G401.6 (cell line): Measurements from ENCODE around the gene WRAP53.
"Not testable (repeated sequence)": the region's sequence is repeated elsewhere in the genome, so short reads cannot be mapped to it uniquely, and the experiment has no call there.

Source experiments
- FAIRE-seq: peaks from 2 replicates; lab custom pipeline; 2012; peaks lifted over from hg19 to GRCh38; lab: Jason Lieb, UNC

The WRAP53 gene

DNA sequence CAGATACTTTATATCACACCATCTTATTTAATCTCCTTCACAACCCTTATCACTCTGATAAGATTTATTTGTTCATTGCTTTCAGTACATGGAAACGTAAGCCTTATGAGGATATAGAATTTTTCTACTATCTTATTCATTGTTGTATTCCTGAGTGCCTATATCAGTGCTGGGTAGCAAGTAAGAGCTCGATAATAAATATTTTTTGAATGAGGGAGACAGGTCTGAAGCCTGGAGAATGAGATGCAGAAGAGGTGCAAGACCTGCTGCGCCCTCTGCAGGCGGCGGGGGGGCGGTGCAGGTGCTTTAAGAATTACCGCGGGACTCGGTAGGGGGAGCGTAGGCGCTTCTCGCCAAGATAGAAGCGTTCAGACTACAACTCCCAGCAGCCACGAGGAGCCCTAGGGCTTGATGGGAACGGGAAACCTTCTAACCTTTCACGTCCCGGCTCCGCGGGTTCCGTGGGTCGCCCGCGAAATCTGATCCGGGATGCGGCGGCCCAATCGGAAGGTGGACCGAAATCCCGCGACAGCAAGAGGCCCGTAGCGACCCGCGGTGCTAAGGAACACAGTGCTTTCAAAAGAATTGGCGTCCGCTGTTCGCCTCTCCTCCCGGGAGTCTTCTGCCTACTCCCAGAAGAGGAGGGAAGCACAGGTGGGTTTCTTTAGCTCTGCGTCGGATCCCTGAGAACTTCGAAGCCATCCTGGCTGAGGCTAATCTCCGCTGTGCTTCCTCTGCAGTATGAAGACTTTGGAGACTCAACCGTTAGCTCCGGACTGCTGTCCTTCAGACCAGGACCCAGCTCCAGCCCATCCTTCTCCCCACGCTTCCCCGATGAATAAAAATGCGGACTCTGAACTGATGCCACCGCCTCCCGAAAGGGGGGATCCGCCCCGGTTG is at the start of gene WRAP53:
WRAP53 (plus strand) TSS at position 570 of the 900 bp plus-strand sequence; CDS start at position 742, 172 bp downstream.
- peak; percentile 99 for FAIRE-seq

DNA sequence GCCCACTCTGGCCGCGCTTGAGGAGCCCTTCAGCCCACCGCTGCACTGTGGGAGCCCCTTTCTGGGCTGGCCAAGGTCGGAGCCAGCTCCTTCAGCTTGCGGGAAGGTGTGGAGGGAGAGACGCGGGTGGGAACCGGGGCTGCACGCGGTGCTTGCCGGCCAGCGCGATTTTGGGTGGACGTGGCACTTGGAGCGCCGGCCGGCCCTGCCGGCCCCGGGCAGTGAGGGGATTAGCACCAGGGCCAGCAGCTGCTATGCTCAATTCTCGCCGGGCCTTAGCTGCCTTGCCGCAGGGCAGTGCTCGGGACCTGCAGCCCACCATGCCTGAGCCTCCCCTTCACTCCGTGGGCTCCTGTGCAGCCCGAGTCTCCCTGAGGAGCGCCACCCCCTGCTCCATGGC is 47.5 kb upstream of the WRAP53 start:
- FAIRE-seq = no peak

DNA sequence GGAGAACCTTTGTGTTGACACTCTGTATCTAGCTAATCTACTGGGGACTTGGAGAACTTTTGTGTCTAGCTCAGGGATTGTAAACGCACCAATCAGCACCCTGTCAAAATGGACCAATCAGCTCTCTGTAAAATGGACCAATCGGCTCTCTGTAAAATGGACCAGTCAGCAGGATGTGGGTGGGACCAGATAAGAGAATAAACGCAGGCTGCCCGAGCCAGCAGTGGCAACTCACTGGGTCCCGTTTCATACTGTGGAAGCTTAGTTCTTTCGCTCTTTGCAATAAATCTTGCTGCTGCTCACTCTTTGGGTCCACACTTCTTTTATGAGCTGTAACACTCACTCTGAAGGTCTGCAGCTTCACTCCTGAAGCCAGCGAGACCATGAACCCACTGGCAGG is 46.6 kb upstream of the WRAP53 start:
- not testable (repeated sequence) for FAIRE-seq

DNA sequence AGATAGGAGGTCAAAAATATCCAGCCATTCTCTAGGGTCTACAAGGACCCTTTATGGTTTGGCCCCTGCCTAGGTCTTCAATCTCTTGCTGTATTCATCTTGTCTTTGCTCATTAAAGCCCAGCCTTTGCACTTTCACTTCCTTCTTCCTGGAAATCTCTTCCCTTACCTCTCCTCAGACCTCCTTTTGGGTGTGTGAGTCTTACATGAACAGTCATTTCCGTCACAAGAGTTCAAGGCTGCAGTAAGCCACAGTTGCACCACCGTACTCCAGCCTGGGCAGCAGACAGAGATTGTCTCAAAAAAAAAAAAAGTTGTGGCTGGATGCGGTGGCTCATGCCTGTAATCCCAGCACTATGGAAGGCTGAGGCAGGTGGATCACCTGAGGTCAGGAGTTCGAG is 43.5 kb upstream of the WRAP53 start:
- no peak for FAIRE-seq

DNA sequence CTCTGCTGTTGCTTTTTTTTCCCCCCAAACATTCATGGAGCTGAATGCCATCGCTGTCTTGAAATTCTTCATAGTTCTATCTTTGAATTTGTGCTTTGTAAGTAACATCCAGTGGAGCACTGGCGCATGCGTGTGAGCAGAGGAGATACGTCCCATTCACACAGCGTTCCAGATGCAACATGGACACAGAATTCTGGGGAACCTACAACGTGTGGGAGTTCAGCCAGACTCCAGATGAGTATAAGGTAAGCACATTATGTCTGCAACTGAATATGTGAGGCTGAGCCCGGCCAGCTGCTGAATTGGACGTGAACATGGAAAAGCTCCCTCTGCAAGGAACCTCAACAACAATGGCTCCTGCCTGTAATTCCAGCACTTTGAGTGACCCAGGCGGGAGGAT is 41.8 kb upstream of the WRAP53 start:
- FAIRE-seq = no peak

DNA sequence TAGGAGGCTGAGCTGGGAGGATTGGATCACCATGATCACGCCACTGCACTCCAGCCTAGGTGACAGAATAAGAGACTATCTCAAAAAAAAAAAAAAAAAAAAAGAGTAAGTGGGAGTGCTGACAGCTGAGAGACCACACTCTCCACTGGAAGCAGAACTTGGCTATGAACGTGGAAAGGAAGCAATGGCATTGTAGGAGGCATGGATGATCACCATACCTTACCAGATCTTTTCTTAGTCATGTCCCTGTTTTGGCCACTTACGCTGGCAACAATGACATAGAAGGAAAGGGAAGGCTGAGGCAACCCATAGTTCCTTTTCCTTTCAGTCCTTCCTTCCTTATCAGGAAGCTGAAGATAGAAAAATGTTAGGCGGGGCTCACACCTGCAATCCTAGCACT is 41.3 kb upstream of the WRAP53 start:
- FAIRE-seq = no peak

DNA sequence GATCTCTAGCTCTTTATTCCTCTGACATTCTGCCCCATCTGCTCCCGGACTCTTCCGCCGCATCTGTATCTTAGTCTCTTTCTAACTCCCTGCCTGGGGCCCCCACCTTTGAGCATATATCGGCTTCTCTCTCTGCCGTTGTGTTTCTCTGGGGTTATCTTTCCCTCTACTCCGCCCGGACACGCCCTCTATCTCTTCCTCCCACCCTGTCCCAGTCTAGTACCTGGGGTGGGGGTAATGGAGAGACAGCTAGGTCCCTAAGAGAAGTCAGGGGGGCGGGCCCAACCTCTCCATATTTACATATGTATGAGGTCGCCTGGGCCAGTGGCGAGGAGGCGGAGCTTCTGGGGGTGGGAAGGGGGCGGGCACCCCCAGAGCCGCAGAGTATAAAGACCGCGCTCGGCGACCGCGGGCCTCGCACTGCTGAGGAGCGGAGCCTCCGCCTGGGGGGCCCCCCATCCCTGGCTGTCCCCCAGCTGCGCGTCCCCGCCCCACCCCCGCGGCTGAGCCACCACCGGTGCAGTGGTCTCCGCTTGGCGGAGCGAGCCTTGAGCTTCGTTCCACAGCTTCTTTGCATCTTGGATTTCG is 37.7 kb upstream of the WRAP53 start, which contains the start of gene ATP1B2:
ATP1B2 (plus strand) TSS at position 418 of the 588 bp plus-strand sequence. CDS start 593 bp downstream, outside the sequence.
- no peak for FAIRE-seq

DNA sequence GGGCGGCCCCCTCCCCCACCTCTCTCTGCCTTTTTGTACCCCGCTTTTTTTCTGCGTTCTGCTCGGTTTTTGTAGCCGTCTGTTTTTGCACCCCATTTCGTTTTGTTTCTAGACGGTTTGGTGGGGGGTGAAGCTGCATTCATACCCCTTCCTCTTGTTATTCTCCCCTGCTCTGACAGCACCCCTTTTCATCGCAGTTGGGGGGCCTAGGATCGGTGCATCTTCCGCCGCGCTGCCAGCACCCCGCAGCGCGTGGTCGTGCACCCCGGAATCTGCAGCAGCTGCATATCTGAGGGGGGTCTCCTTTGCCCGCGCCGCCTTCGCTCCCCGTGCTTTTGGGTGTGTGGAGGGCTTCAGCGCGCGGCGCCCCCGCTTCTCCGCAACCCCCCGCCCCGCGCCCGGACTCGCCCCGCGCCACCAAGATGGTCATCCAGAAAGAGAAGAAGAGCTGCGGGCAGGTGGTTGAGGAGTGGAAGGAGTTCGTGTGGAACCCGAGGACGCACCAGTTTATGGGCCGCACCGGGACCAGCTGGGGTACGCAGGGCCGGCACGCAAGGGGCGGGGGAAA is 37.1 kb upstream of the WRAP53 start:
- no peak for FAIRE-seq

DNA sequence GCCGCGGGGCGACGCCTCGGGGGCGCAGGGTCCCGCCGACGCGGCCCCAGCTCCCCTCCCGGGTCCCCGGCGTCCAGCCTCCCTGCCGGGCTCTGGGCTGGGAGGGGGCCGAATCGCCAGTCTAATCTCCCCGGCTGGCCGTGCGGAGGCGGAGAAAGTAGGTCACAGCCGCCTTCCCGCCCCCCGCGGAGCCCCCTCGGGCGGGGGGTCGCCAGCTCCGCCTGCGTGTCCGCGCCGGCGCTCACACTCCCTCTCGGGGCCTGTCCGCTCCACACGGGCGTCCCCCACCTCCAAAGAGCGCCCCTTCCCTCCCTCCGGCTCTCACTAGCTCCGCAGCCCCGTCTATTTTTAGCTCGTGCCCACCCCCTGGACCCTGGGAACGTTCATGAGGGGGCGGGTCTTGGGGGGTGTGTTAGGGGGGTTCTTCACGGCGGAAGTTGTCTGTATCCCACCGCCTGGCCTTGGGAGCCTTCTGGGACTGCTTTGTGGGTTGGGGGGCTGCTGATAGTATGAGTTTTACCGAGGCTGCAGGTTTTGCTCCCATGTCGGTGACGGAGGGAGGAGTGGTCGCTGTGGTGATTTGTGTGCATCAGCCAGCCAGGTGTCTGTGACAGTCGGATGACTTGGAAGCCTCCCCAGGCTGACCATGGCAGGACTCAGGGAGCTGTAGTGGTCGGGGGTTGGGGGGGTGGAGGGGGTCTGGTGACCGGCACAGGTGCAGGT is 36.5 kb upstream of the WRAP53 start:
- FAIRE-seq = no peak

DNA sequence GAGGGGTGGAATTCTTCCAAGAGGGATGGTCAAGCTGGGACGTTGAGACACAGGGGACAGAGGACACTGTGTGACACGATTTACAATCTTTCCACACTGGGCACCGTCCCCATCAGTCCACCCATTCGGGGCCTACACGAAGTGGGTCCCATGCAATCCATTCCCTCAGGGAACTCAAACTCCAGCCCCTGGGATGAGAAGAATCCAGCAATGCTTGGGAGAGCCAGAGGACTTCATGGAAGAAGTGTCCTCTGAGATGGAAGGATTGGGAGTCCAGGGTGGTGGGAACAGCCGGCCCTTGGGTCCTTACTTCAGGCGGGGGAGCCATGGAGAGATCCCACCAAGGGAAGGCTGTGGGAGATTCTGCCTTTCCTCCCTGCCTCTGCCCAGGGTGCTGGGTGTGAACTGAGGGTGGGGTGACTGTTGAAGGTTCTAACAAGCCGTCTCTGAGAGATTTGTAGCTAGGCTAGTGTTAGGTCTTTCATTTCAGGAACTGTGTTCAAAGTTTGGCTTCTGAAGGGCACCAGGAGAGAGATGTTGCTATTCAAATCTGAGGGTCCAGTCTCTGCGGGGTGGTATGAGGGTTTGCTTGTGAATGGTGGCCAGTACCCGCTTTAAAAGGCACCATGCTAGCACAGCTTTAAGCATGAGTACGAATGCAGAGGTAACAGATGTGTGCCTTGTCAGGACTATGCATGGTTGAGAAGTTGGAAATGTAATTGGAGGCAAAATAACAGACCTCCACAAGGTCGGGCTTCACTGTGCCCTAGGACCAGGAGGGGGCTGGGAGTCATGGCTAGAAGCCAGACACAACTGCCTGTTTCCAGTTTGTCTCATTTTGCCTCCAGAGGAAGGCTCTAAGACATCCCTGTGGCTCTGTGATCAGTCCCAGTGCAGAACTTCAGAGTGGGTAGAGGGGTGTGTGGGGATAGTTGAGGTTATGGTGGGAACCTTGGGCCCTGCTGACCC is 35.6 kb upstream of the WRAP53 start:
- no peak for FAIRE-seq

DNA sequence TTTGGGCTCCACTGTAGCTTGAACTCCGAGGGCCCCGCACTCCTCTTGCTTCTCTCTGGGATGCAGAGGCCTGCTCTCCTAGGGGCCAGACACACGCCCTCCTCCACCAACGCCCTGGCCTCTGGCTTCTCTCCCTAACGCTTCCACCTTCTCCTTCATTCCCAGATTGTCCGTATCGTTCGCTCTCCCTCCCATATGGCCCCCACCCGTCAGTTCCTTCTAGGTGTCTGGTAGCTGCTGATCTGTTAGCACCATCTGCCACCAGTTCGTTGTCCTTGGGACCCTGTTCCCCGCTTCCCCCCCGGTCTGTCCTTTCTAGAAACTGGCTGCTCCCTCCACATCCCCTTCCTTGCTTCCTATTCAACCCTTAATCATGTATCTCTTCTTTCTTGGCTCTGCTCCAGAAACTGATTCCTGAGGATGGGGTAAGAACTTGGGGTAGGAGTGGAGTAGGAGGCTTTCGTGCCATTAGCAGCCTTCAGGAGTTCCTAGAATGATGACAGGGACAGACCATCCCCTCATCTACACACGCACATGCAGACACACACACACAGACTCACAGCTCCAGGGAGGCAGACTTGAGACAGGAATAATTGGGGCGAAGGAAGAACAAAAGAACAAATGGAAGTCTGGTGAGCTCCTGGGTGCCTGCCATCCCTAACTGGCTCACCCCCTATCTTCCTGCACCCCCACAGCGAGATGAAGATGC is 33.3 kb upstream of the WRAP53 start:
- FAIRE-seq = no peak

DNA sequence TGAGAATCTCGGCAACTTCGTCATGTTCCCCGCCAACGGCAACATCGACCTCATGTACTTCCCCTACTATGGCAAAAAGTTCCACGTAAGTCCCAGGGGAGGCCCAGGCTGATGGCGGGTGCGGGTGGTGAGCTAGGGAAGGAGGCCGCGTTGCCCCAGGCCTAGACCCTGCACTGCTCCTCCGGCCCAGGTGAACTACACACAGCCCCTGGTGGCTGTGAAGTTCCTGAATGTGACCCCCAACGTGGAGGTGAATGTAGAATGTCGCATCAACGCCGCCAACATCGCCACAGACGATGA is 32.8 kb upstream of the WRAP53 start:
- FAIRE-seq = no peak

DNA sequence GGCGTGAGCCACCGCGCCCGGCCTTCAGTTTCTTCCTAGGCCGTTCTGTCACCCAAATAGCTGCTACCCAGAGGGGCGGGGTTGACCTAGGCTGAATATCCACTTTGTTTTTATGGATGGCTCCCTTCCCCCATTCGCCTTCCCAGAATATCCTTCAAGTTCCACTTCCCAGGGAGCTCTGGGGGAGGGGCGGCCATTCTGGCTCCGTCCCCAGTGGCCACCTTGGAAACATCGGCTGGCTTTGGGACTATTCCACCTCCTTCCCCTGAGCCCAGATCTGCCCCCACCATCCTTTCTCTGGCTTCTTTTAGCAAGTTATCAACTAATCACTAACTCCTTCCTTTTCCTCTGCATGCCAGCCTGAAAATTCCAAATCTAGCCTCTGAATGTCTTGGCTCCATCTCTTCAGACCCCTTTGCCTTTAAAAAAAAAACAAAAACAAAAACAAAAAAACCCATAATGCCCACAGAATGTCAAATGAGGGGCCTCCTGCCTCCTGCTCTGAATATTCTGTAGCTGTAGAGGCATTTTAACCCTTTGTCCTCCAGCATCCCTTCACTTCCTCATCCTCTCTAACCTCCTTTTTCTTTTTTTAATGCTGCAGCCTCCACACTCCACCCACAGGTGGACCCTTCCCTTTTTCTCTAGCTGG is 31.2 kb upstream of the WRAP53 start:
- FAIRE-seq = peak; percentile 91

DNA sequence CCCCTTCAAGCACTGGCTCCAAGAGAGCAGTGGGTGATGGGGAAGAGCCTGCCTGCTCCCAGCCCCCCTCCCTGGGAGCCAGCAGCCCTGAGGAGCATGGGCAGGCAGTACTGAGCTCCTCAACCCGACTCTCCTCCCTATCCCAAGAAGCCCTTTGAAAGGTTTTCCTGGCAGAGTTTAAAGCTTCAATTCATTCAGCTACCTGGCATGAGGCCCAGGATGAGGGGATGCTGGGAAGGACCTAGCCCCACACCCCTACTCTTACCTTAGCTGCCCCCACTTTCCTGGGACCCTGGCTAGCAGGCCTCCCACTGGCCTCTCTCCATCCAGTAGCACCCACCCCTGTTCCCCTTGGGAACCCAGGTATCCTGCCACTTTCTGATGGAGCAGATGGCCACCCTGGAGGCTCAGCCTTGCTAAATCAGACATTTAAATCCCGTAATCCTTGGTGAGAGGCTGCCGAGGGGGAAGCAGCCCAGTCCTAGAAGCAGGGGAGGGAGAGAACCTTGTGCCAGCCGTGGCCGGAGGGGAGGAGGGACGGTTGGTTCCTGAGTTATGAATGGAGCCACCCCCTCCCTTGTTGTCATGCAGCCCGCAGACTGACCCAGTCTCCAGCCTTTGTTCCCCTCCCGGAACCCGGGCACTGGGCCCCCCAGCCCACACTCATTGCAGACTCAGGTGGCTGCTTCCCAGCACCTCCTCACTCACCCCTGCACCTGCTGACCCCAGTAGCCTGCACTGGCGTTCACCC is 20.4 kb upstream of the WRAP53 start:
- FAIRE-seq = no peak

DNA sequence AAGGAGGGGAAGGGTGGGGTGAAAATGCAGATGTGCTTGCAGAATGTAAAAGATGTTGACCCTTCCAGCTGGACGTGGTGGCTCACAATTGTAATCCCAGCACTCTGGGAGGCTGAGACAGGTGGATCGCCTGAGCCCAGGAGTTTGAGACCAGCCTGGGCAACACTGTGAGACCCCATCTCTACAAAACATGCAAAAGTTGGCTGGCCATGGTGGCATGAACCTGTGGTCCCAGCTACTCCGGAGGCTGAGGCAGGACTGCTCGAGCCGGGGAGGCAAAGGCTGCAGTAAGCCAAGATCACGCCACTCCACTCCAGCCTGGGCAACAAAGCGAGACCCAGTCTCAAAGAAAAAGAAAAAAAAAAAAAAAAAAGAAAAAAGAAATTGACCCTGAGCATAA is 19.8 kb upstream of the WRAP53 start:
- no peak for FAIRE-seq

DNA sequence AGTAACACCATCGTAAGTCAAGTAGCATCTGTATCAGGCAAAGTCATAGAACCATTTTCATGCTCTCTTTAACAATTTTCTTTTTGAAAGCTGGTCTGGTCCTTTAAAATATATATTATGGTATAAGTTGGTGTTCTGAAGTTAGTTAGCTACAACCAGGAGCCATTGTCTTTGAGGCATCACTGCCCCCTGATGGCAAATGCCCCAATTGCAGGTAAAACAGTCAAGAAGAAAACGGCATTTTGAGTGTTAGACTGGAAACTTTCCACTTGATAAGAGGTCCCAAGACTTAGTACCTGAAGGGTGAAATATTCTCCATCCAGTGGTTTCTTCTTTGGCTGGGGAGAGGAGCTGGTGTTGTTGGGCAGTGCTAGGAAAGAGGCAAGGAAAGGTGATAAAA is 15.0 kb upstream of the WRAP53 start:
- peak; percentile 90 for FAIRE-seq

DNA sequence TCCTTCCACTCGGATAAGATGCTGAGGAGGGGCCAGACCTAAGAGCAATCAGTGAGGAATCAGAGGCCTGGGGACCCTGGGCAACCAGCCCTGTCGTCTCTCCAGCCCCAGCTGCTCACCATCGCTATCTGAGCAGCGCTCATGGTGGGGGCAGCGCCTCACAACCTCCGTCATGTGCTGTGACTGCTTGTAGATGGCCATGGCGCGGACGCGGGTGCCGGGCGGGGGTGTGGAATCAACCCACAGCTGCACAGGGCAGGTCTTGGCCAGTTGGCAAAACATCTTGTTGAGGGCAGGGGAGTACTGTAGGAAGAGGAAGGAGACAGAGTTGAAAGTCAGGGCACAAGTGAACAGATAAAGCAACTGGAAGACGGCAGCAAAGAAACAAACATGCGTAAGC is 13.3 kb upstream of the WRAP53 start:
- no peak for FAIRE-seq

DNA sequence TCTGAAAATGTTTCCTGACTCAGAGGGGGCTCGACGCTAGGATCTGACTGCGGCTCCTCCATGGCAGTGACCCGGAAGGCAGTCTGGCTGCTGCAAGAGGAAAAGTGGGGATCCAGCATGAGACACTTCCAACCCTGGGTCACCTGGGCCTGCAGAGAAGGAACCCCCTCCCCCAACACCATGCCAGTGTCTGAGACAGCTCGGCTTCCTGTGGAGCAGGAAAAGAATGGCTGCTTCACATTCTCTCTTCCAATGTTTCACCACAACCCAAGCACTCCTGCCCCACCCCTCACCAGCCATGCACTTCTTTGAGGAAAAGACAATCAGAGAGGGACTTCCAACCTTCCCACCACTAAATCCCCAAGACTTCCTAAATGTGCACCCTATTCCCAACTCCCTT is 11.7 kb upstream of the WRAP53 start:
- no peak for FAIRE-seq

DNA sequence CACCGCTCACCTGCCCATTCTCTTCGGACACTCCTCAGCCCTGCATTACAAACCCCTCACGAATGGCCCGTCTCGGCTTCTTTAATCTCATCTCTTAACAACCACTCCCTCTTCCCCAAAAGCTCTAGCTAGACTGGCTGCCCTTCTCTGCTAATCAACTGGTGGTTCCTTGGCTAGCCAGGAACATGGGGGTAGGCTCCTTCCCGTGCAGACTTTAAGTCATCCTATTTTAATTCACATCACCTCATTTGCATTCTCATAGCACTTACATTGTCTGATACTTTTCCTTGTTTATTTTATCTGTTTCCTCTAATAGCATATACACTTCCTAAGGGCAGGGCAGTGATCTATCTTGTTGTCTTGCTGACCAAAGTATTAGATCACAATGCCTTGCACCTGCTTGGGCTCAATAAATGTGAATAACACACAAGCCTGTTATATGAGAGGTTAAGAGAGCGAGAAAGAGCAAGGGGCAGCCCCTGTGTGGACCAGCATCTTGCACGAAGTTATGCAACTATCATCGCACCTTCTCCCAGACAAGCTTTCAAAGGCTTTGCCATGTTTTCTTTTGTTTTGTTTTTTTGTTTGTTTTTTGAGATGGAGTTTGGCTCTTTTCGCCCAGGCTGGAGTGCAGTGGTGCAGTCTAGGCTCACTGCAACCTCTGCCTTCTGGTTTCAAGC is 10.7 kb upstream of the WRAP53 start:
- FAIRE-seq = no peak
